Naive thymus-derived CD8-positive, alpha-beta T cell (primary cell): ENCODE results near the gene DIP2C. TPM values are rescaled to one million over a fixed set of nuclear protein-coding genes. Genes with fewer than 3 reads are reported as not detected.

Experiments used
- ATAC-seq, 2 donors: fragments of 150-1000 bp; cut with Tn5 transposase in 1 of 2; sonication (Bioruptor Pico), chemical (Tn5 transposase) in 1 of 2; 1 replicate in 1 of 2; 2 replicates in 1 of 2; pipeline ENCODE4 v1.10.0; 2021; ENCODE audit warnings: mild to moderate bottlenecking in 2 of 2, moderate library complexity in 2 of 2
- POLR2A ChIA-PET: fragments of 350-600 bp; sonication (Branson Sonifier 250); formaldehyde crosslinking; loops from one replicate; lab custom pipeline; 2021; ENCODE audit warnings: antibody characterized with exemption; lab: Charles Lee
- DNase-seq, 10 donors: peaks; one replicate each; pipeline versions ENCODE4 v3.0.0 to v3.0.0-alpha.2; 2020 to 2022
- H3K27ac Mint-ChIP-seq, 10 donors: one replicate each; pipeline ENCODE4 v1.8.0; 2020 to 2022; ENCODE audit warnings: mild to moderate bottlenecking in 10 of 10, mixed read lengths in 10 of 10, moderate library complexity in 4 of 10, inconsistent platforms in 1 of 10
- H3K27me3 Mint-ChIP-seq, 5 donors: one replicate each; pipeline ENCODE4 v1.8.0; 2021 to 2022; ENCODE audit warnings: mixed read lengths in 5 of 5
- H3K36me3 Mint-ChIP-seq, 3 donors: one replicate each; pipeline ENCODE4 v1.8.0; 2020 to 2022; ENCODE audit warnings: mixed read lengths in 3 of 3, mild to moderate bottlenecking in 2 of 3, inconsistent platforms in 1 of 3
- H3K4me1 Mint-ChIP-seq, 4 donors: one replicate each; pipeline ENCODE4 v1.8.0; 2021 to 2022; ENCODE audit warnings: mixed read lengths in 4 of 4
- H3K4me3 Mint-ChIP-seq, 10 donors: one replicate each; pipeline ENCODE4 v1.8.0; 2020 to 2022; ENCODE audit warnings: mild to moderate bottlenecking in 10 of 10, mixed read lengths in 10 of 10, moderate library complexity in 6 of 10, inconsistent platforms in 1 of 10
- H3K9me3 Mint-ChIP-seq, 9 donors: one replicate each; pipeline ENCODE4 v1.8.0; 2020 to 2022; ENCODE audit warnings: mixed read lengths in 9 of 9, mild to moderate bottlenecking in 3 of 9, inconsistent platforms in 1 of 9, moderate library complexity in 1 of 9
- polyA plus RNA-seq, 3 donors: library from polyadenylated mRNA; unstranded; fragments of 300-500 nt; fragmentation: Illumina TruSeq; gene quantifications; one replicate each; pipeline ENCODE4 v1.2.3, GENCODE V29; 2021
- total RNA-seq, 8 experiments: library from RNA in 2 of 8; stranded (reverse) in 2 of 8; gene quantifications; one replicate each; pipeline ENCODE4 v1.2.3 and lab custom pipeline; 2021 to 2026

The DIP2C gene
- total and polyA plus RNA-seq, 5 experiments from 2014 or later: 0.32 to 3.9 (median 1.2) TPM

GRCh38 chr10:341081-341740 is 348.3 kb downstream of the DIP2C start:
- ATAC-seq (no peak), DNase-seq (peak in 1 of 10 donors; percentile 37)
- Mint-ChIP-seq H3K36me3 (peaks cover 0 to 5% (median 0%) of the 10 kb centered on the region in 3 donors), H3K9me3 (peaks cover 0 to 1% (median 0%) of the 10 kb centered on the region in 9 donors), H3K4me1 (peaks cover 10 to 19% (median 14%) of the 10 kb centered on the region in 4 donors), H3K27me3 (no peaks in the 10 kb centered on the region), H3K4me3 (no peak overlapping the region), H3K27ac (no peak overlapping the region)
- POLR2A ChIA-PET: interaction anchor here (1.4 kb wide), 1 partner anchor 11 kb away, joined by 3 read pairs; no protein-coding TSS in a partner anchor

- H3K27me3 Mint-ChIP-seq: no peaks in the 10 kb centered on the region
- POLR2A ChIA-PET: interaction anchor here (1.1 to 1.4 kb wide), 2 partner anchors 11 to 31 kb away, joined by 3 to 4 read pairs; no protein-coding TSS in a partner anchor
- H3K36me3 Mint-ChIP-seq: peaks cover 0 to 5% (median 0%) of the 10 kb centered on the region in 3 donors
- DNase-seq (peak in 1 of 10 donors; percentile 32), ATAC-seq (no peak)
- H3K27ac Mint-ChIP-seq: no peak overlapping the region
- no peak overlapping the region for H3K4me3 Mint-ChIP-seq
- peaks cover 0 to 1% (median 0%) of the 10 kb centered on the region in 9 donors for H3K9me3 Mint-ChIP-seq
- peaks cover 10 to 19% (median 15%) of the 10 kb centered on the region in 4 donors for H3K4me1 Mint-ChIP-seq
These were observed 348.8 kb downstream of the DIP2C start for GRCh38 chr10:340646-341045.

DNA sequence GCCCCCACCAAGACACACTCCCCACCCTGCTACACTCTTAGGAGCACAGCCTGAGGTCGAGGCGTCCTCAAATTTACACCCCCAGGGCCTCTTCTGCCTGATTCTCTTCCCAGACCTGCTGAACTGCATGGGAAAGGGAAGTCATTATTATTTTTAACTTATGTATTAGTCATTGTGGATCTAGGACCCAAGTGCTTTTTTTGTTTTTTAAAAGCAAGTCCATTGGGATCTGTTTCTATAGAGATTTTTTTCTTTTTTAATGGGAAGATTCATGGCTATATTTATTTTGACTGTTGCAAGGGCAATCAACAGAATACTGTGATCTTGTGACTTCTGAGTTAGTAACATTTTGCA is 350.5 kb downstream of the DIP2C start:
- H3K4me3 Mint-ChIP-seq: peak overlapping the region in 7 of 10 donors; percentile 10 to 70 (median 46)
- POLR2A ChIA-PET: interaction anchor here (0.6 kb wide), 1 partner anchor 11 kb away, joined by 3 read pairs; no protein-coding TSS in a partner anchor
- no peaks in the 10 kb centered on the region for H3K27me3 Mint-ChIP-seq
- ATAC-seq (no peak), DNase-seq (no peak)
- H3K4me1 Mint-ChIP-seq: peaks cover 14 to 20% (median 17%) of the 10 kb centered on the region in 4 donors
- H3K36me3 Mint-ChIP-seq: peaks cover 0 to 5% (median 0%) of the 10 kb centered on the region in 3 donors
- peak overlapping the region in 8 of 10 donors; percentile 12 to 91 (median 74) for H3K27ac Mint-ChIP-seq
- H3K9me3 Mint-ChIP-seq: peaks cover 0 to 1% (median 0%) of the 10 kb centered on the region in 9 donors

- Mint-ChIP-seq H3K27ac (peak overlapping the region; percentile 12 to 91 (median 78)), H3K4me3 (peak overlapping the region in 7 of 10 donors; percentile 10 to 70 (median 46)), H3K9me3 (peaks cover 0 to 1% (median 0%) of the 10 kb centered on the region in 9 donors), H3K27me3 (no peaks in the 10 kb centered on the region), H3K4me1 (peaks cover 20 to 26% (median 22%) of the 10 kb centered on the region in 4 donors), H3K36me3 (peaks cover 0 to 5% (median 0%) of the 10 kb centered on the region in 3 donors)
- peak; percentile 17 to 44 for ATAC-seq
- peak in 1 of 10 donors; percentile 45 for DNase-seq
- POLR2A ChIA-PET: interaction anchor here (0.6 kb wide), 1 partner anchor 10 kb away, joined by 3 read pairs; no protein-coding TSS in a partner anchor
These were observed 351.1 kb downstream of the DIP2C start for GRCh38 chr10:338171-339037.

GRCh38 chr10:336247-336646 is 353.2 kb downstream of the DIP2C start:
- ATAC-seq (no peak), DNase-seq (no peak)
- Mint-ChIP-seq H3K9me3 (peaks cover 0 to 1% (median 0%) of the 10 kb centered on the region in 9 donors), H3K27me3 (no peaks in the 10 kb centered on the region), H3K4me1 (peaks cover 28 to 42% (median 40%) of the 10 kb centered on the region in 4 donors), H3K4me3 (no peak overlapping the region), H3K36me3 (peaks cover 0 to 5% (median 0%) of the 10 kb centered on the region in 3 donors), H3K27ac (peak overlapping the region in 6 of 10 donors; percentile 5 to 93 (median 50))
- POLR2A ChIA-PET: interaction anchor here (0.6 kb wide), 1 partner anchor 18 kb away, joined by 5 read pairs; no protein-coding TSS in a partner anchor

DNA sequence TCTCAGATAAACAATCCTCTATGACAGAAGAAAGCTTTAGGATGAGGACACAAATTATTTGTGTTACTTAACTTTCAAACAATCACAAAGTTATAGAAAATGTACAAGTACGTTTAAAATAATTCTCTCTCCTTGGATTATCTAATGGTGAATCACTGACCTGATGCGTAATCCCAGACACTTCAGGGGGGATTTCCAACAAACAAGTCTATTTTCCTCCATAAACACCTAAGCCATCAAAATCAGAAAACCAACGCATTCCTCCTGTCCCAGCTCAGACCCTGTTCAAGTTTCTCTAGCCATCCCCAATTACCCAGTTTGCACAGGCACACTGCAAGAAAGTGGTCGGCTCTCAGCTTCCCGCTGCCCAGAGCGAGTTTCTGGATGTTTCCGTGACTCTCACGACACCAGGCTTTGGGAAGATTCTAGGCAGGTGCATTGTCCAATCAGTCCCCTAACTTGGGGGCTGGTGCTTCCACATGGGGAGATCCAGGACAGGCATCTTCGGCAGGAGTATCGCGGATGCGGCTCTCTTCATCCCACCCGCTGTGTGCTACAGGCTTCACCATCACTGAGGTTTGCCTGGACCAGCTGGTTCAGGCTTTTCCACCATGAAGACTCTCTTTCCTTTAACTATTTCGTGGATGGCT is 354.2 kb downstream of the DIP2C start:
- peak overlapping the region in 1 of 10 donors; percentile 46 for H3K4me3 Mint-ChIP-seq
- no peaks in the 10 kb centered on the region for H3K27me3 Mint-ChIP-seq
- peaks cover 0 to 1% (median 0%) of the 10 kb centered on the region in 9 donors for H3K9me3 Mint-ChIP-seq
- no peak for ATAC-seq
- H3K4me1 Mint-ChIP-seq: peaks cover 28 to 45% (median 40%) of the 10 kb centered on the region in 4 donors
- peak overlapping the region in 7 of 10 donors; percentile 0 to 84 (median 11) for H3K27ac Mint-ChIP-seq
- DNase-seq: peak in 1 of 10 donors; percentile 37
- POLR2A ChIA-PET: interaction anchor here (0.9 kb wide), 1 partner anchor 116 kb away, joined by 3 read pairs; no protein-coding TSS in a partner anchor
- no peaks in the 10 kb centered on the region for H3K36me3 Mint-ChIP-seq

DNA sequence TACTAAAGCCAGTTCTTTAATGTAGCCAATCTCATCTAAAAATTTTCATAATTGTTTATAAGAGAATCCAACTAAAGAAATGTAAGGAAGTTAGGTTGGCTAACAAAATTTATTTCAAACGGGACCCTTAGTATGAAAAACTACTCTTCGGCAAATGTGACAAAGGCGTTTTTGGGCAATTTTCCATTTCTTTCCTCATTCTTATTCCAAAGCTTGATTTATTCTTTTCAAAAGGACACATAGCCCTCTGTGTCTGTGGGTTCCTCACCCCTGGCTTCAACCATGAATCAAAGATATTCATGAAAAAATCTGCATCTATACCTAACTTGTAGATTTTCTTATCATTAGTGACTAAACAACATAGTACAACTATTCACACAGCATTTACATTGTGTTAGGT is 358.3 kb downstream of the DIP2C start:
- H3K36me3 Mint-ChIP-seq: peaks cover 0 to 4% (median 3%) of the 10 kb centered on the region in 3 donors
- H3K4me1 Mint-ChIP-seq: peaks cover 20 to 54% (median 38%) of the 10 kb centered on the region in 4 donors
- ATAC-seq (no peak), DNase-seq (no peak)
- H3K27ac Mint-ChIP-seq: peak overlapping the region in 6 of 10 donors; percentile 22 to 83 (median 70)
- H3K4me3 Mint-ChIP-seq: peak overlapping the region in 1 of 10 donors; percentile 15
- no peaks in the 10 kb centered on the region for H3K9me3 Mint-ChIP-seq
- H3K27me3 Mint-ChIP-seq: no peaks in the 10 kb centered on the region
- POLR2A ChIA-PET: interaction anchor here (0.7 to 2.4 kb wide), 4 partner anchors 13 to 105 kb away, joined by 3 to 12 read pairs (median 5); no protein-coding TSS in a partner anchor

- peak in 6 of 10 donors; percentile 15 to 63 (median 29) for DNase-seq
- peaks cover 20 to 59% (median 37%) of the 10 kb centered on the region in 4 donors for H3K4me1 Mint-ChIP-seq
- H3K4me3 Mint-ChIP-seq: peak overlapping the region; percentile 59 to 90 (median 81)
- peak overlapping the region; percentile 77 to 97 (median 90) for H3K27ac Mint-ChIP-seq
- no peaks in the 10 kb centered on the region for H3K27me3 Mint-ChIP-seq
- POLR2A ChIA-PET: interaction anchor here (1.3 to 2.4 kb wide), 3 partner anchors 11 to 80 kb away, joined by 3 to 12 read pairs (median 5); no protein-coding TSS in a partner anchor
- peaks cover 0 to 11% (median 6%) of the 10 kb centered on the region in 3 donors for H3K36me3 Mint-ChIP-seq
- no peaks in the 10 kb centered on the region for H3K9me3 Mint-ChIP-seq
- peak; percentile 55 to 76 for ATAC-seq
These were observed 359.9 kb downstream of the DIP2C start for GRCh38 chr10:329361-330099.

DNA sequence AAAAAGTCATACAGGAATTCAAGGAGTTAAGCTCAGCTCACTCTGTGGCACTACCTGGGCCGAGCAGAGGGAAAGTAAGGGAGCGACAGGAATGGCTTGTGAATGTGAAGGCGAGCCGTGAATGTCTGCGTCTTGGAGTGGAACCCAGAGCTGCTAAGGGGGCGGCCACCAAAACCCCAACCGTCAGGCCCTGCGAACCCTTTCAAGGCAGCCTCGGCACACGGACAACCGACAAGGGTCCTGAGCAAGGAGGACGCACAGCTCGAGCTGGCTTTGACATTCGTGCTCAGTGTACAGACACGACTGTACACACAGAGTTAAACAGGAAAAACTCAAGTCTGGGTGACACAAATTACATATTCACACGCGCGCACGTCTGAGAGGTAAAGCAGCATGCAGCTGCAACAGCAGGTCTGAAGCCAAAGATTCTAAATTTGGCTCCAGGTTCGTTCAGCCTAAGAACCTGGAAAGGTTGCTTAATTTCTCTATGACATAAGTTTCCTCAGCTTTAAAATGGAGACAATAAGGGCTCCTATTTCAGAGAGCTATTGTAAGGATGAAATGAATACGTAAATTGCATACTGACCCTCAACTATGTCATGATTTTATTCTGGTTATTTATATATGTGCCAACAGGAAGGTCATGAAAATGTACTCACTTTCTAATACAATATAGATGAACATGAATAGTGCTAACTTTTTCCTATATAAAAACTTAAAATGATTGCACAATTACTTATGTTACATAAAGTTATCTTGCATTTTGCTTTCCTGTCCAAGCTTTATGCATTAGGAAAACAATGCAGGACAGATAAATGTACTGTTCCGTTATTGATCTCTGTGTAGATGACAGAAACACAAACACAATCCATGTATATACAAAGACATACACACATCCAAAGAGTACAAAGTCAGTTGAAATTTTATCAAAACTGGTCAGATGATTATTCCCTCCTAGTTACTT is 361.3 kb downstream of the DIP2C start:
- peaks cover 0 to 18% (median 6%) of the 10 kb centered on the region in 3 donors for H3K36me3 Mint-ChIP-seq
- no peaks in the 10 kb centered on the region for H3K27me3 Mint-ChIP-seq
- H3K9me3 Mint-ChIP-seq: no peaks in the 10 kb centered on the region
- H3K27ac Mint-ChIP-seq: peak overlapping the region in 4 of 10 donors; percentile 90 to 95 (median 91)
- ATAC-seq (no peak), DNase-seq (peak in 1 of 10 donors; percentile 37)
- H3K4me1 Mint-ChIP-seq: peaks cover 15 to 56% (median 37%) of the 10 kb centered on the region in 4 donors
- POLR2A ChIA-PET: interaction anchor here (1.0 to 2.4 kb wide), 3 partner anchors 11 to 78 kb away, joined by 3 to 12 read pairs (median 3); no protein-coding TSS in a partner anchor
- peak overlapping the region in 2 of 10 donors; percentile 78 to 86 for H3K4me3 Mint-ChIP-seq
